A673 (cell line): Measurements from ENCODE around the gene EEPD1.

ENCODE experiments used
- EZH2 ChIP-seq: fragments of 200-600 bp; sonication (generic); IDR thresholded peaks from 2 replicates; pipeline ENCODE4 v1.6.1; 2017; ENCODE audit warnings: borderline replicate concordance, low read depth, mild to moderate bottlenecking, mixed read lengths, antibody characterized with exemption, low read length; ENCODE audit not compliant: poor library complexity, severe bottlenecking
- TF ChIP-seq, protein P1 (sequence below): fragments of 300-800, 200-600 bp; sonication (generic); conservative IDR thresholded peaks from 2 replicates; pipeline ENCODE4 v1.5.1; 2017; ENCODE audit warnings: low read depth, mild to moderate bottlenecking, antibody characterized with exemption, low read length, moderate library complexity, mixed read lengths

DNA sequence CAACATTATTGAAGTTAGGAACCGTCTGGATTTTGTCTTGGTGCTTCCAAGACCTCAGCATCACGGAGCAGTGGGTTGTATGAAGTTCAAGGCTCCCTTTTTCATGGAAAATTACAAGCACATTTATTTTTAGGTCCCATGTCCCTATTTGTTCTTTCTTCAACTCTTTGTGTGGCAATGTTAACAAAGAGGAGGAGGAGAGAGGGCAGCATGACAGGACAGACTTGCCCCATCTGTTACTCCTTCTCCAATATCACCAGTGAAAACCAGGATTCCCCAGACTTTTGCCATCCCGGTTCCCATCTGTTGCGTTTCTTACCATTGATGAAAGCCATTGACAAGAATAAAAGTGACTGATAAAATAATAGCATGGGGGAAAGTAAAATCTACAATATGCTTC, 28.6 kb downstream of the EEPD1 start:
- TF ChIP-seq, protein P1, sequence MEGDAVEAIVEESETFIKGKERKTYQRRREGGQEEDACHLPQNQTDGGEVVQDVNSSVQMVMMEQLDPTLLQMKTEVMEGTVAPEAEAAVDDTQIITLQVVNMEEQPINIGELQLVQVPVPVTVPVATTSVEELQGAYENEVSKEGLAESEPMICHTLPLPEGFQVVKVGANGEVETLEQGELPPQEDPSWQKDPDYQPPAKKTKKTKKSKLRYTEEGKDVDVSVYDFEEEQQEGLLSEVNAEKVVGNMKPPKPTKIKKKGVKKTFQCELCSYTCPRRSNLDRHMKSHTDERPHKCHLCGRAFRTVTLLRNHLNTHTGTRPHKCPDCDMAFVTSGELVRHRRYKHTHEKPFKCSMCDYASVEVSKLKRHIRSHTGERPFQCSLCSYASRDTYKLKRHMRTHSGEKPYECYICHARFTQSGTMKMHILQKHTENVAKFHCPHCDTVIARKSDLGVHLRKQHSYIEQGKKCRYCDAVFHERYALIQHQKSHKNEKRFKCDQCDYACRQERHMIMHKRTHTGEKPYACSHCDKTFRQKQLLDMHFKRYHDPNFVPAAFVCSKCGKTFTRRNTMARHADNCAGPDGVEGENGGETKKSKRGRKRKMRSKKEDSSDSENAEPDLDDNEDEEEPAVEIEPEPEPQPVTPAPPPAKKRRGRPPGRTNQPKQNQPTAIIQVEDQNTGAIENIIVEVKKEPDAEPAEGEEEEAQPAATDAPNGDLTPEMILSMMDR = no peak
- TF ChIP-seq EZH2 = no peak
